Pancreas (tissue), 10 donors: ENCODE measurements around the gene CAMTA2. TPM values are rescaled to one million over a fixed set of nuclear protein-coding genes. Genes with fewer than 3 reads are reported as not detected.
A peak's percentile ranks its signal among the peaks of the same experiment; 100 is the strongest.

Source experiments
- ATAC-seq, 4 donors: fragments of 200-7000 bp; cut with Tn5 transposase; one replicate each; pipeline versions ENCODE4 v1.8.0 to v1.9.1; 2020; ENCODE audit warnings: mild to moderate bottlenecking in 4 of 4, moderate library complexity in 4 of 4
- DNase-seq, 6 donors: peaks; one replicate each; pipeline ENCODE4 v3.0.0-alpha.2; 2020
- FAIRE-seq: peaks from 2 replicates; lab custom pipeline; 2012; peaks lifted over from hg19 to GRCh38; lab: Jason Lieb, UNC
- H3K27ac ChIP-seq, 4 donors: fragments of 200-600 bp; sonication (generic); 1 replicate in 3 of 4; 2 replicates in 1 of 4; pipeline versions ENCODE4 v1.5.0 to v1.8.0; 2020
- H3K27me3 ChIP-seq, 4 donors: fragments of 200-600 bp; one replicate each; pipeline ENCODE4 v1.8.0; 2021
- H3K36me3 ChIP-seq, 3 donors: fragments of 200-600 bp; sonication (generic) in 1 of 3; one replicate each; pipeline versions ENCODE4 v1.5.0 to v1.8.0; 2020 to 2021
- H3K4me1 ChIP-seq, 3 donors: fragments of 200-600 bp; one replicate each; pipeline ENCODE4 v1.8.0; 2021
- H3K4me3 ChIP-seq, 4 donors: fragments of 200-600 bp; sonication (generic) in 2 of 4; one replicate each; pipeline versions ENCODE4 v1.5.0 to v1.8.0; 2020 to 2021
- H3K9me3 ChIP-seq, 4 donors: fragments of 200-600 bp; one replicate each; pipeline ENCODE4 v1.8.0; 2021
- WGBS, 2 donors: extraction: QIAGEN DNeasy Blood & Tissue Kit; methylation state at CpG; one replicate each; pipeline ENCODE4 v1.1.7; 2013; 5-methylcytosine and 5-hydroxymethylcytosine counted together
- intact Hi-C, 3 donors: fragments of 100-400 bp; cut with DNase I; formaldehyde crosslinking; loops; one replicate each; pipeline versions ENCODE4 v1.11.1 to v1.14.2; 2022
- polyA plus RNA-seq, 2 donors: library from polyadenylated mRNA; stranded (reverse); fragments of 200-250 nt; gene quantifications; one replicate each; pipeline ENCODE4 v1.2.3, GENCODE V29; 2013
- total RNA-seq, 6 donors: library from RNA; stranded (reverse); fragmentation: NEBNext Ultra II Directional in 4 of 6; extraction: Animal tissue kit (Norgen Biotek cat#: 25700) in 4 of 6; gene quantifications; one replicate each; pipeline versions ENCODE4 v1.2.1 to v1.2.4, GENCODE V29; 2021 to 2023
- TF ChIP-seq, protein P1 (sequence below), 4 donors: fragments of 200-600 bp; sonication (generic) in 3 of 4; IDR thresholded peaks; one replicate each; pipeline versions ENCODE4 v1.5.0 to v1.8.0; 2021; ENCODE audit warnings: antibody characterized with exemption in 4 of 4
- donor health status: healthy with polysubstance abuse.
- donor health status: DM: no; HTN: no; CAD: no; lungs with moderate emphysema.
- donor health status: DM: no; HTN: no; CAD: no.
- donor health status: control.
- donor health status: control.
- donor health status: Bipolar disorder and iron deficiency.
- donor health status: DM: yes; HTN: yes; CAD: no.
- donor health status: DM: no; HTN: no; CAD: no.
- donor health status: DM: no; HTN: no; CAD: no.
- donor health status: DM: yes; HTN: yes; CAD: no.

Gene CAMTA2
- total and polyA plus RNA-seq, 8 donors, result 13.6 to 86.3 (median 20.7) TPM

DNA sequence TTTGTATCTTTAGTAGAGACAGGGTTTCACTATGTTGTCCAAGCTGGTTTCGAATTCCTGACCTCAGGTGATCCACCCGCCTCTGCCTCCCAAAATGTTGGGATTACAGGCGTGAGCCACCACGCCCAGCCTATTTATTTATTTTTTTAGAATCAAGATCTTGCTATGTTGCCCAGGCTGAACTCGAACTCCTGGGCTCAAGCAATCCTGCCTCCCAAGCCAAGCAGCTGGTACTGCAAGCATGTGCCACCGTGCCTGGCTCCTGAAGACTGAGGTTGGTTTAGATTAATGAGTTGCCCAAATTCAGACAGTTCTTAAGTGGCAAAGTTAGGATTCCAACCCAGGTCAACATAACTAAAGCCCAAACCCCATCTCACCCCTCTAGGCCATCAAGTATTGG lies 39.8 kb upstream of the CAMTA2 start:
- Histone ChIP-seq H3K4me1 (no peaks in the 10 kb centered on the region), H3K36me3 (peaks cover 0 to 16% (median 4%) of the 10 kb centered on the region in 3 donors), H3K27ac (no peak overlapping the region), H3K4me3 (no peak overlapping the region), H3K9me3 (no peaks in the 10 kb centered on the region), H3K27me3 (no peaks in the 10 kb centered on the region)
- no peak for ATAC-seq
- intact Hi-C loops, result no loop called here
- no peak for FAIRE-seq
- TF ChIP-seq, protein P1, sequence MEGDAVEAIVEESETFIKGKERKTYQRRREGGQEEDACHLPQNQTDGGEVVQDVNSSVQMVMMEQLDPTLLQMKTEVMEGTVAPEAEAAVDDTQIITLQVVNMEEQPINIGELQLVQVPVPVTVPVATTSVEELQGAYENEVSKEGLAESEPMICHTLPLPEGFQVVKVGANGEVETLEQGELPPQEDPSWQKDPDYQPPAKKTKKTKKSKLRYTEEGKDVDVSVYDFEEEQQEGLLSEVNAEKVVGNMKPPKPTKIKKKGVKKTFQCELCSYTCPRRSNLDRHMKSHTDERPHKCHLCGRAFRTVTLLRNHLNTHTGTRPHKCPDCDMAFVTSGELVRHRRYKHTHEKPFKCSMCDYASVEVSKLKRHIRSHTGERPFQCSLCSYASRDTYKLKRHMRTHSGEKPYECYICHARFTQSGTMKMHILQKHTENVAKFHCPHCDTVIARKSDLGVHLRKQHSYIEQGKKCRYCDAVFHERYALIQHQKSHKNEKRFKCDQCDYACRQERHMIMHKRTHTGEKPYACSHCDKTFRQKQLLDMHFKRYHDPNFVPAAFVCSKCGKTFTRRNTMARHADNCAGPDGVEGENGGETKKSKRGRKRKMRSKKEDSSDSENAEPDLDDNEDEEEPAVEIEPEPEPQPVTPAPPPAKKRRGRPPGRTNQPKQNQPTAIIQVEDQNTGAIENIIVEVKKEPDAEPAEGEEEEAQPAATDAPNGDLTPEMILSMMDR (IDR thresholded peaks at IDR 0.05), result no peak
- WGBS, 2 donors, result 84 to 88% methylated on average over 6 of the region's 6 CpGs
- DNase-seq, result no peak

DNA sequence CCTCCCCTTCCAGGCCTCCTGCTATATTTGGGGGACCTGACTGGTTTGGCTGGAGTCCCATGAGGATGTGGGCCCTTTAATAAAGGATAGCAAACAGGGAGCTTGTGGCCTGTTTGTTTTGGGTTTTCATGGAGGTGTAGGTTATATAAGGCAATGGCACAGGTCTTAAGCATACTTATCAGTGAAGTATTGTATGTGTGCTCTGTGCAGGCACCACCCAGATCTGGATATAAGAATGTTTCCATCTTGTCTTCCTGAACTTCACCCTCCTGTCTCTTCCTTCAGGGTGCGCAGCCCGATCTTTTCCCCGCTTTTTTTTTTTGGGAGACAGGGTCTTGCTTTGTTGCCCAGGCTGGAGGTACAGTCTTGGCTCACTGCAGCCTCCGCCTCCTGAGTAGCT lies 37.1 kb upstream of the CAMTA2 start:
- no peak for ATAC-seq

DNA sequence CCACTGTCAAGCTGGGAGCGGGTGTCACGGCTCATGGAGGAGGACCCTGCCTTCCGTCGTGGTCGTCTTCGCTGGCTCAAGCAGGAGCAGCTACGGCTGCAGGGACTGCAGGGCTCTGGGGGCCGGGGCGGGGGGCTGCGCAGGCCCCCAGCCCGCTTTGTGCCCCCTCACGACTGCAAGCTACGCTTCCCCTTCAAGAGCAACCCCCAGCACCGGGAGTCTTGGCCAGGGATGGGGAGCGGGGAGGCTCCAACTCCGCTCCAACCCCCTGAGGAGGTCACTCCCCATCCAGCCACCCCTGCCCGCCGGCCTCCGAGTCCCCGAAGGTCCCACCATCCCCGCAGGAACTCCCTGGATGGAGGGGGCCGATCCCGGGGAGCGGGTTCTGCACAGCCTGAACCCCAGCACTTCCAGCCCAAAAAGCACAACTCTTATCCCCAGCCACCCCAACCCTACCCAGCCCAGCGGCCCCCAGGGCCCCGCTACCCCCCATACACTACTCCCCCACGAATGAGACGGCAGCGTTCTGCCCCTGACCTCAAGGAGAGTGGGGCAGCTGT lies 36.2 kb upstream of the CAMTA2 start:
- Histone ChIP-seq H3K27ac (no peak overlapping the region), H3K4me3 (no peak overlapping the region), H3K36me3 (peaks cover 0 to 43% (median 14%) of the 10 kb centered on the region in 3 donors), H3K27me3 (no peaks in the 10 kb centered on the region), H3K4me1 (no peaks in the 10 kb centered on the region), H3K9me3 (no peaks in the 10 kb centered on the region)
- intact Hi-C loops, result no loop called here
- TF ChIP-seq, protein P1 (IDR thresholded peaks at IDR 0.05), result no peak
- DNase-seq (peak in 1 of 6 donors; percentile 57), FAIRE-seq (no peak), ATAC-seq (peak in 1 of 4 donors; percentile 15)
- 92% methylated on average over 22 to 29 of the region's 29 CpGs for WGBS, 2 donors

More for the DNA sequence above, 37.1 kb upstream of the CAMTA2 start:
- TF ChIP-seq, protein P1 (IDR thresholded peaks at IDR 0.05), result no peak
- no peak for DNase-seq
- no peak for FAIRE-seq
- H3K4me1 ChIP-seq, result no peaks in the 10 kb centered on the region
- WGBS, 2 donors, result 100% methylated on average over 4 of the region's 4 CpGs
- no peaks in the 10 kb centered on the region for H3K27me3 ChIP-seq
- no peaks in the 10 kb centered on the region for H3K9me3 ChIP-seq
- no peak overlapping the region for H3K27ac ChIP-seq
- H3K4me3 ChIP-seq, result no peak overlapping the region
- intact Hi-C loops, result no loop called here
- peaks cover 0 to 35% (median 14%) of the 10 kb centered on the region in 3 donors for H3K36me3 ChIP-seq

DNA sequence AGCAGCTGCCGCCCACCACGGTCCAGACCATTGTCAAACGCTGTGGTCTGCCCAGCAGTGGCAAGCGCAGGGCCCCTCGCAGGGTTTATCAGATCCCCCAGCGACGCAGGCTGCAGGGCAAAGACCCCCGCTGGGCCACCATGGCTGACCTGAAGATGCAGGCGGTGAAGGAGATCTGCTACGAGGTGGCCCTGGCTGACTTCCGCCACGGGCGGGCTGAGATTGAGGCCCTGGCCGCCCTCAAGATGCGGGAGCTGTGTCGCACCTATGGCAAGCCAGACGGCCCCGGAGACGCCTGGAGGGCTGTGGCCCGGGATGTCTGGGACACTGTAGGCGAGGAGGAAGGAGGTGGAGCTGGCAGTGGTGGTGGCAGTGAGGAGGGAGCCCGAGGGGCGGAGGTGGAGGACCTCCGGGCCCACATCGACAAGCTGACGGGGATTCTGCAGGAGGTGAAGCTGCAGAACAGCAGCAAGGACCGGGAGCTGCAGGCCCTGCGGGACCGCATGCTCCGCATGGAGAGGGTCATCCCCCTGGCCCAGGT lies 34.8 kb upstream of the CAMTA2 start:
- Histone ChIP-seq H3K36me3 (peaks cover 0 to 43% (median 14%) of the 10 kb centered on the region in 3 donors), H3K9me3 (no peaks in the 10 kb centered on the region), H3K27ac (no peak overlapping the region), H3K27me3 (no peaks in the 10 kb centered on the region), H3K4me1 (no peaks in the 10 kb centered on the region), H3K4me3 (no peak overlapping the region)
- 95% methylated on average over 30 of the region's 30 CpGs for WGBS, 2 donors
- DNase-seq, result peak in 1 of 6 donors; percentile 55
- no peak for FAIRE-seq
- intact Hi-C loops, result no loop called here
- TF ChIP-seq, protein P1 (IDR thresholded peaks at IDR 0.05), result no peak
- no peak for ATAC-seq

DNA sequence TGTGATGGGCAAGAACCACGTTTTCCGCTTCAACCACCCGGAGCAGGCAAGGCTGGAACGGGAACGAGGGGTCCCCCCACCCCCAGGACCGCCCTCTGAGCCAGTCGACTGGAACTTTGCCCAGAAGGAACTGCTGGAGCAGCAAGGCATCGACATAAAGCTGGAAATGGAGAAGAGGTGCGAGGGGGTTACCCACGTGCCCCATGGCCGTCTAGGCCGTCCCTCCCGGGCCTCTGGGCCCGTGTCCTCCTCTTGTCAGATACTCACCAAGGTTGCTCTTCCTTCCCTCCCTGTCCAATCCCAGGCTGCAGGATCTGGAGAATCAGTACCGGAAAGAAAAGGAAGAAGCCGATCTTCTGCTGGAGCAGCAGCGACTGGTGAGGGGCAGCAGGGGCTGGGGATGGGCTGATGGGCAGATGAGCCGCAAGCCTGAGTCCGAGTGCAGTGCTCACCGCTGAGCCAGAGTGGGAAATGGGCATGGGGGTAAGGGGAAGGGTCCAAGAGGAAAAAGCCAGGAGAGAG lies 33.1 kb upstream of the CAMTA2 start:
- Histone ChIP-seq H3K9me3 (no peaks in the 10 kb centered on the region), H3K4me3 (no peak overlapping the region), H3K27ac (no peak overlapping the region), H3K4me1 (no peaks in the 10 kb centered on the region), H3K36me3 (peaks cover 0 to 43% (median 14%) of the 10 kb centered on the region in 3 donors), H3K27me3 (no peaks in the 10 kb centered on the region)
- no peak for ATAC-seq
- no peak for FAIRE-seq
- TF ChIP-seq, protein P1 (IDR thresholded peaks at IDR 0.05), result no peak
- WGBS, 2 donors, result 86 to 89% methylated on average over 20 of the region's 20 CpGs
- no peak for DNase-seq
- intact Hi-C loops, result no loop called here
